K562 (cell line): ENCODE measurements around the gene NAGPA. TPM values are rescaled to one million over a fixed set of nuclear protein-coding genes. Genes with fewer than 3 reads are reported as not detected.

Experiments
- ATAC-seq: fragments of 200-7000 bp; cut with Tn5 transposase; 3 replicates; pipeline ENCODE4 v1.9.1; 2020; ENCODE audit warnings: moderate library complexity
- BruUV-seq: library from RNA; stranded (reverse); fragments of 400-500 nt; replicated peaks from 2 replicates; lab custom pipeline; 2021; lab: Mats Ljungman, UMichigan
- CTCF ChIA-PET: fragments of 300-600 bp; formaldehyde crosslinking; extraction: SDS; loops from one replicate; lab custom pipeline; 2021; ENCODE audit warnings: low intra/inter-chr PET ratio; lab: Yijun Ruan, JAX
- POLR2A ChIA-PET: fragments of 300-600, 350-650 bp; sonication (Branson Sonifier 250); formaldehyde crosslinking; extraction: SDS; loops from one replicate; lab custom pipeline; 2021; ENCODE audit warnings: antibody characterized with exemption, inconsistent platforms; lab: Yijun Ruan, JAX
- DNase-seq, 4 experiments: peaks; one replicate each; pipeline versions ENCODE4 v3.0.0 to v3.0.0-alpha.2; 2011 to 2018; ENCODE audit warnings: low spot score in 3 of 4, mixed read lengths in 3 of 4; ENCODE audit errors: extremely low read depth in 1 of 4
- FAIRE-seq: peaks from 2 replicates; lab custom pipeline; 2011; peaks lifted over from hg19 to GRCh38; lab: Jason Lieb, UNC
- H2AFZ ChIP-seq: 2 replicates; pipeline ENCODE4 v1.6.0; 2011; ENCODE audit warnings: low read depth, low read length, control low read depth, inconsistent platforms
- H3K27ac ChIP-seq: fragments of 200-600 bp; 3 replicates; pipeline ENCODE4 v1.8.0; 2011; ENCODE audit warnings: low read depth, mild to moderate bottlenecking, control low read depth, inconsistent platforms, low read length, moderate library complexity, mixed read lengths; ENCODE audit errors: extremely low read depth
- H3K27me3 ChIP-seq, 2 experiments: fragments of 300-600 bp in 1 of 2; 2 replicates in 1 of 2; 3 replicates in 1 of 2; pipeline versions ENCODE4 v1.6.0 to v1.8.0; 2011; ENCODE audit warnings: inconsistent platforms in 2 of 2, low read length in 2 of 2, mild to moderate bottlenecking in 1 of 2, mixed read lengths in 1 of 2, moderate library complexity in 1 of 2; ENCODE audit not compliant: control insufficient read depth in 2 of 2, insufficient read depth in 2 of 2
- H3K36me3 ChIP-seq: fragments of 300-600 bp; 3 replicates; pipeline ENCODE4 v1.8.0; 2011; ENCODE audit warnings: mild to moderate bottlenecking, low read length, inconsistent platforms; ENCODE audit not compliant: control insufficient read depth, insufficient read depth
- H3K4me1 ChIP-seq, 2 experiments: fragments of 200-600 bp in 1 of 2; replicated peaks in 1 of 2; 2 replicates in 1 of 2; 3 replicates in 1 of 2; pipeline versions ENCODE4 v1.5.1 to v1.8.0; 2011; ENCODE audit warnings: inconsistent platforms in 2 of 2, low read length in 2 of 2, mild to moderate bottlenecking in 1 of 2, mixed read lengths in 1 of 2, moderate library complexity in 1 of 2; ENCODE audit not compliant: control insufficient read depth in 2 of 2, insufficient read depth in 2 of 2
- H3K4me2 ChIP-seq: 2 replicates; pipeline ENCODE4 v1.6.1; 2011; ENCODE audit warnings: low read length, control low read depth, inconsistent platforms, mixed read lengths; ENCODE audit not compliant: insufficient read depth
- H3K4me3 ChIP-seq: fragments of 200-600 bp; sonication (generic), shearing (Covaris generic); 2 replicates; pipeline ENCODE4 v1.5.1; 2016; ENCODE audit warnings: control low read depth, inconsistent platforms
- H3K79me2 ChIP-seq: fragments of 200-600 bp; 3 replicates; pipeline ENCODE4 v1.8.0; 2011; ENCODE audit warnings: low read length, inconsistent platforms; ENCODE audit not compliant: control insufficient read depth, insufficient read depth
- H3K9ac ChIP-seq, 2 experiments: 2 replicates each; pipeline versions ENCODE4 v1.6.0 to v1.6.1; 2011; ENCODE audit warnings: low read depth in 2 of 2, low read length in 2 of 2, control low read depth in 1 of 2, inconsistent platforms in 1 of 2, mild to moderate bottlenecking in 1 of 2, mixed read lengths in 1 of 2; ENCODE audit not compliant: insufficient read depth in 1 of 2
- H3K9me1 ChIP-seq: one replicate; pipeline ENCODE4 v1.6.0; 2011; ENCODE audit warnings: inconsistent platforms, mild to moderate bottlenecking, low read length, moderate library complexity; ENCODE audit not compliant: control insufficient read depth, insufficient read depth
- H3K9me3 ChIP-seq: replicated peaks from 2 replicates; pipeline ENCODE4 v1.5.1; 2011; ENCODE audit warnings: low read depth, low read length, inconsistent platforms; ENCODE audit not compliant: control insufficient read depth, insufficient read depth
- H4K20me1 ChIP-seq: replicated peaks from 2 replicates; pipeline ENCODE4 v1.6.1; 2011; ENCODE audit warnings: low read length, inconsistent platforms, mixed read lengths; ENCODE audit not compliant: control insufficient read depth, insufficient read depth
- NUFIP1 ChIP-seq: fragments of 450-650 bp; IDR thresholded peaks from 2 replicates; pipeline ENCODE4 v1.6.1; 2018; ENCODE audit not compliant: partially characterized antibody
- ZFP1 ChIP-seq: fragments of 450-650 bp; formaldehyde crosslinking; IDR thresholded peaks from 2 replicates; pipeline ENCODE4 v1.4.0; 2020; ENCODE audit warnings: mild to moderate bottlenecking, mixed read lengths
- WGBS: fragments of 100-300 bp; shearing (Covaris generic); methylation state at CpG from one replicate; pipeline ENCODE4 v1.1.6; 2016; ENCODE audit warnings: low coverage, mixed read lengths; ENCODE audit not compliant: insufficient coverage; ENCODE audit errors: missing lambda C conversion rate; 5-methylcytosine and 5-hydroxymethylcytosine counted together
- in situ Hi-C: fragments of 300-500 bp; cut with MboI; formaldehyde crosslinking; loops from 4 replicates; pipeline ENCODE4 v1.15.0; 2018; ENCODE audit warnings: inconsistent platforms, mixed read lengths
- intact Hi-C: fragments of 100-400 bp; cut with micrococcal nuclease; formaldehyde crosslinking; loops from 2 replicates; pipeline ENCODE4 v1.14.2; 2022
- polyA plus RNA-seq, 8 experiments: library from polyadenylated mRNA; depleted of rRNA in 4 of 8; stranded (reverse) in 5 of 8; unstranded in 3 of 8; fragments of >200 nt; fragmentation: Nextera tagmentation in 2 of 8; fragmentation: Illumina TruSeq in 1 of 8; extraction: Ambion mirVana in 2 of 8; extraction: Trizol in 1 of 8; gene quantifications; 2 replicates each; pipeline versions ENCODE4 v1.2.1 to v1.2.3, GENCODE V29; 2011 to 2014; ENCODE audit warnings: inconsistent platforms in 1 of 8, missing spikeins in 1 of 8
- total RNA-seq, 7 experiments: library from RNA; depleted of rRNA in 6 of 7; stranded (reverse); fragments of >200 nt in 6 of 7; fragmentation: Illumina TruSeq in 2 of 7; extraction: Trizol in 2 of 7; gene quantifications; 2 replicates each; pipeline versions ENCODE4 v1.2.1 to v1.2.3, GENCODE V29; 2011 to 2021; ENCODE audit warnings: low replicate concordance in 1 of 7
- TF ChIP-seq, protein P1 (sequence below): fragments of 450-650 bp; IDR thresholded peaks from 2 replicates; pipeline ENCODE4 v1.6.1; 2016; ENCODE audit warnings: mild to moderate bottlenecking
- TF ChIP-seq, protein P2 (sequence below): sonication (generic); formaldehyde crosslinking; IDR thresholded peaks from 2 replicates; pipeline ENCODE4 v1.8.0; 2022; ENCODE audit warnings: missing genetic modification reagents, mild to moderate bottlenecking, borderline replicate concordance
- TF ChIP-seq, protein P3 (sequence below): fragments of 250-450 bp; sonication (Bioruptor Pico); IDR thresholded peaks from 2 replicates; pipeline ENCODE4 v1.5.0; 2021; ENCODE audit warnings: mild to moderate bottlenecking, borderline replicate concordance
- TF ChIP-seq, protein P4 (sequence below): fragments of 450-650 bp; IDR thresholded peaks from 2 replicates; pipeline ENCODE4 v1.6.1; 2016; ENCODE audit warnings: low read depth

The NAGPA gene
- total and polyA plus RNA-seq, 9 of the 15 experiments (the other 6 are each of a cell fraction or from before 2014, with no cell fraction given), result 0.15 to 12.7 (median 4.6) TPM

DNA sequence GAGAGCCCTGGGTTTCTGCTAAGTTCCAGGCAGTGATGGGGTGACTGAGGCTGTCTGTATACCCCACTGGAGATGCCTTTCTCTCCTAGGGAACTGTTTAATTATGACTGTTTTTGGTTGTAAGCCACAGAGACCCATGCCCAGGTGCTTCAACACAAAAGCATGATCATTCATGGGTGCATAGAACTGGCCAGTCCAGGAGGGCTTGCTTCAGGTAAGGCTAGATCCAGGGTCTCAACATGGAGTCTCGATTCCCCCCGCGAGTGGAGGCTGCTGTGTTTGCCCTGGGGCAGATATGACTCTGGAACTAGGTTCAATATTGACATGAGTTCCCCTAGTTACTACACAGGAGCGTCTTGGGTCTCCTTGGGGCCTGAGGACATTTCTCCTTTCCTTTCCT is 17.8 kb downstream of the NAGPA start:
- no peak for DNase-seq
- Histone ChIP-seq H3K4me3 (no peak overlapping the region), H3K4me2 (no peak overlapping the region), H3K79me2 (no peaks in the 10 kb centered on the region), H3K27me3 (peaks cover 11 to 55% of the 10 kb centered on the region in 2 experiments; a peak in 4 of 5 replicates), H3K4me1 (peaks cover 0 to 8% of the 10 kb centered on the region in 2 experiments; a peak in 1 of 5 replicates), H3K9ac (no peak overlapping the region), H3K27ac (no peak overlapping the region), H3K9me1 (no peaks in the 10 kb centered on the region), H3K36me3 (no peaks in the 10 kb centered on the region), H2AFZ (no peak overlapping the region), H4K20me1 (no peaks in the 10 kb centered on the region; the same call in 1 of the 2 replicates), H3K9me3 (no peaks in the 10 kb centered on the region)
- intact Hi-C loops, result no loop called here
- ATAC-seq, result no peak
- POLR2A ChIA-PET, result no interaction called here
- BruUV-seq, result no TSS peak
- in situ Hi-C loops, result no loop called here
- no peak for FAIRE-seq
- CTCF ChIA-PET, result no interaction called here
- WGBS, result 0% methylated on average over 4 of the region's 4 CpGs
- TF ChIP-seq ZFP1 (no peak), NUFIP1 (no peak)
- TF ChIP-seq, protein P1, sequence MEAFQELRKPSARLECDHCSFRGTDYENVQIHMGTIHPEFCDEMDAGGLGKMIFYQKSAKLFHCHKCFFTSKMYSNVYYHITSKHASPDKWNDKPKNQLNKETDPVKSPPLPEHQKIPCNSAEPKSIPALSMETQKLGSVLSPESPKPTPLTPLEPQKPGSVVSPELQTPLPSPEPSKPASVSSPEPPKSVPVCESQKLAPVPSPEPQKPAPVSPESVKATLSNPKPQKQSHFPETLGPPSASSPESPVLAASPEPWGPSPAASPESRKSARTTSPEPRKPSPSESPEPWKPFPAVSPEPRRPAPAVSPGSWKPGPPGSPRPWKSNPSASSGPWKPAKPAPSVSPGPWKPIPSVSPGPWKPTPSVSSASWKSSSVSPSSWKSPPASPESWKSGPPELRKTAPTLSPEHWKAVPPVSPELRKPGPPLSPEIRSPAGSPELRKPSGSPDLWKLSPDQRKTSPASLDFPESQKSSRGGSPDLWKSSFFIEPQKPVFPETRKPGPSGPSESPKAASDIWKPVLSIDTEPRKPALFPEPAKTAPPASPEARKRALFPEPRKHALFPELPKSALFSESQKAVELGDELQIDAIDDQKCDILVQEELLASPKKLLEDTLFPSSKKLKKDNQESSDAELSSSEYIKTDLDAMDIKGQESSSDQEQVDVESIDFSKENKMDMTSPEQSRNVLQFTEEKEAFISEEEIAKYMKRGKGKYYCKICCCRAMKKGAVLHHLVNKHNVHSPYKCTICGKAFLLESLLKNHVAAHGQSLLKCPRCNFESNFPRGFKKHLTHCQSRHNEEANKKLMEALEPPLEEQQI, result no peak
- TF ChIP-seq, protein P2, sequence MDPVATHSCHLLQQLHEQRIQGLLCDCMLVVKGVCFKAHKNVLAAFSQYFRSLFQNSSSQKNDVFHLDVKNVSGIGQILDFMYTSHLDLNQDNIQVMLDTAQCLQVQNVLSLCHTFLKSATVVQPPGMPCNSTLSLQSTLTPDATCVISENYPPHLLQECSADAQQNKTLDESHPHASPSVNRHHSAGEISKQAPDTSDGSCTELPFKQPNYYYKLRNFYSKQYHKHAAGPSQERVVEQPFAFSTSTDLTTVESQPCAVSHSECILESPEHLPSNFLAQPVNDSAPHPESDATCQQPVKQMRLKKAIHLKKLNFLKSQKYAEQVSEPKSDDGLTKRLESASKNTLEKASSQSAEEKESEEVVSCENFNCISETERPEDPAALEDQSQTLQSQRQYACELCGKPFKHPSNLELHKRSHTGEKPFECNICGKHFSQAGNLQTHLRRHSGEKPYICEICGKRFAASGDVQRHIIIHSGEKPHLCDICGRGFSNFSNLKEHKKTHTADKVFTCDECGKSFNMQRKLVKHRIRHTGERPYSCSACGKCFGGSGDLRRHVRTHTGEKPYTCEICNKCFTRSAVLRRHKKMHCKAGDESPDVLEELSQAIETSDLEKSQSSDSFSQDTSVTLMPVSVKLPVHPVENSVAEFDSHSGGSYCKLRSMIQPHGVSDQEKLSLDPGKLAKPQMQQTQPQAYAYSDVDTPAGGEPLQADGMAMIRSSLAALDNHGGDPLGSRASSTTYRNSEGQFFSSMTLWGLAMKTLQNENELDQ (CRISPR knock-in tag), result no peak
- TF ChIP-seq, protein P3, sequence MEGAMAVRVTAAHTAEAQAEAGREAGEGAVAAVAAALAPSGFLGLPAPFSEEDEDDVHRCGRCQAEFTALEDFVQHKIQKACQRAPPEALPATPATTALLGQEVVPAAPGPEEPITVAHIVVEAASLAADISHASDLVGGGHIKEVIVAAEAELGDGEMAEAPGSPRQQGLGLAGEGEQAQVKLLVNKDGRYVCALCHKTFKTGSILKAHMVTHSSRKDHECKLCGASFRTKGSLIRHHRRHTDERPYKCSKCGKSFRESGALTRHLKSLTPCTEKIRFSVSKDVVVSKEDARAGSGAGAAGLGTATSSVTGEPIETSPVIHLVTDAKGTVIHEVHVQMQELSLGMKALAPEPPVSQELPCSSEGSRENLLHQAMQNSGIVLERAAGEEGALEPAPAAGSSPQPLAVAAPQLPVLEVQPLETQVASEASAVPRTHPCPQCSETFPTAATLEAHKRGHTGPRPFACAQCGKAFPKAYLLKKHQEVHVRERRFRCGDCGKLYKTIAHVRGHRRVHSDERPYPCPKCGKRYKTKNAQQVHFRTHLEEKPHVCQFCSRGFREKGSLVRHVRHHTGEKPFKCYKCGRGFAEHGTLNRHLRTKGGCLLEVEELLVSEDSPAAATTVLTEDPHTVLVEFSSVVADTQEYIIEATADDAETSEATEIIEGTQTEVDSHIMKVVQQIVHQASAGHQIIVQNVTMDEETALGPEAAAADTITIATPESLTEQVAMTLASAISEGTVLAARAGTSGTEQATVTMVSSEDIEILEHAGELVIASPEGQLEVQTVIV (CRISPR knock-in tag), result no peak
- TF ChIP-seq, protein P4, sequence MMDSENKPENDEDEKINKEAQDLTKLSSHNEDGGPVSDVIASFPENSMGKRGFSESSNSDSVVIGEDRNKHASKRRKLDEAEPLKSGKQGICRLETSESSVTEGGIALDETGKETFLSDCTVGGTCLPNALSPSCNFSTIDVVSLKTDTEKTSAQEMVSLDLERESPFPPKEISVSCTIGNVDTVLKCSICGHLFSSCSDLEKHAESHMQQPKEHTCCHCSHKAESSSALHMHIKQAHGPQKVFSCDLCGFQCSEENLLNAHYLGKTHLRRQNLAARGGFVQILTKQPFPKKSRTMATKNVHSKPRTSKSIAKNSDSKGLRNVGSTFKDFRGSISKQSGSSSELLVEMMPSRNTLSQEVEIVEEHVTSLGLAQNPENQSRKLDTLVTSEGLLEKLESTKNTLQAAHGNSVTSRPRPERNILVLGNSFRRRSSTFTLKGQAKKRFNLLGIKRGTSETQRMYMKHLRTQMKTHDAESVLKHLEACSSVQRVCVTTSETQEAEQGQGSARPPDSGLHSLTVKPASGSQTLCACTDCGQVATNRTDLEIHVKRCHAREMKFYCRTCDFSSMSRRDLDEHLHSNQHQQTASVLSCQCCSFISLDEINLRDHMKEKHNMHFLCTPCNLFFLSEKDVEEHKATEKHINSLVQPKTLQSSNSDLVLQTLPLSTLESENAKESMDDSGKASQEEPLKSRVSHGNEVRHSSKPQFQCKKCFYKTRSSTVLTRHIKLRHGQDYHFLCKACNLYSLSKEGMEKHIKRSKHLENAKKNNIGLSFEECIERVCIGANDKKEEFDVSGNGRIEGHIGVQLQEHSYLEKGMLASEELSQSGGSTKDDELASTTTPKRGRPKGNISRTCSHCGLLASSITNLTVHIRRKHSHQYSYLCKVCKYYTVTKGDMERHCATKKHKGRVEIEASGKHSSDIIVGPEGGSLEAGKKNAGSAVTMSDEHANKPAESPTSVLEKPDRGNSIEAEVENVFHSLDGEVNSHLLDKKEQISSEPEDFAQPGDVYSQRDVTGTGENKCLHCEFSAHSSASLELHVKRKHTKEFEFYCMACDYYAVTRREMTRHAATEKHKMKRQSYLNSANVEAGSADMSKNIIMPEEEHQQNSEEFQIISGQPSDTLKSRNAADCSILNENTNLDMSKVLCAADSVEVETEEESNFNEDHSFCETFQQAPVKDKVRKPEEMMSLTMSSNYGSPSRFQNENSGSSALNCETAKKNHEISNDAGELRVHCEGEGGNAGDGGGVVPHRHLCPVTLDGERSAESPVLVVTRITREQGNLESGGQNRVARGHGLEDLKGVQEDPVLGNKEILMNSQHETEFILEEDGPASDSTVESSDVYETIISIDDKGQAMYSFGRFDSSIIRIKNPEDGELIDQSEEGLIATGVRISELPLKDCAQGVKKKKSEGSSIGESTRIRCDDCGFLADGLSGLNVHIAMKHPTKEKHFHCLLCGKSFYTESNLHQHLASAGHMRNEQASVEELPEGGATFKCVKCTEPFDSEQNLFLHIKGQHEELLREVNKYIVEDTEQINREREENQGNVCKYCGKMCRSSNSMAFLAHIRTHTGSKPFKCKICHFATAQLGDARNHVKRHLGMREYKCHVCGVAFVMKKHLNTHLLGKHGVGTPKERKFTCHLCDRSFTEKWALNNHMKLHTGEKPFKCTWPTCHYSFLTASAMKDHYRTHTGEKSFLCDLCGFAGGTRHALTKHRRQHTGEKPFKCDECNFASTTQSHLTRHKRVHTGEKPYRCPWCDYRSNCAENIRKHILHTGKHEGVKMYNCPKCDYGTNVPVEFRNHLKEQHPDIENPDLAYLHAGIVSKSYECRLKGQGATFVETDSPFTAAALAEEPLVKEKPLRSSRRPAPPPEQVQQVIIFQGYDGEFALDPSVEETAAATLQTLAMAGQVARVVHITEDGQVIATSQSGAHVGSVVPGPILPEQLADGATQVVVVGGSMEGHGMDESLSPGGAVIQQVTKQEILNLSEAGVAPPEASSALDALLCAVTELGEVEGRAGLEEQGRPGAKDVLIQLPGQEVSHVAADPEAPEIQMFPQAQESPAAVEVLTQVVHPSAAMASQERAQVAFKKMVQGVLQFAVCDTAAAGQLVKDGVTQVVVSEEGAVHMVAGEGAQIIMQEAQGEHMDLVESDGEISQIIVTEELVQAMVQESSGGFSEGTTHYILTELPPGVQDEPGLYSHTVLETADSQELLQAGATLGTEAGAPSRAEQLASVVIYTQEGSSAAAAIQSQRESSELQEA, result no peak
